Caco-2 (cell line): ENCODE measurements around the gene AGGF1. TPM values are rescaled to one million over a fixed set of nuclear protein-coding genes. Genes with fewer than 3 reads are reported as not detected.

Source experiments
- BruUV-seq: library from RNA; stranded (reverse); fragments of 400-500 nt; replicated peaks from 2 replicates; lab custom pipeline; 2021; lab: Mats Ljungman, UMichigan
- CTCF ChIA-PET: fragments of 300-600 bp; sonication (Branson Sonifier 250); formaldehyde crosslinking; loops from one replicate; lab custom pipeline; 2022; ENCODE audit warnings: antibody characterized with exemption; lab: Charles Lee
- POLR2A ChIA-PET: fragments of 300-600 bp; sonication (Branson Sonifier 250); formaldehyde crosslinking; loops from one replicate; lab custom pipeline; 2022; ENCODE audit warnings: antibody characterized with exemption; lab: Charles Lee
- DNase-seq, 2 experiments: peaks; one replicate each; pipeline versions ENCODE4 v3.0.0 to v3.0.0-alpha.2; 2020 to 2022
- H3K27me3 ChIP-seq: replicated peaks from 2 replicates; pipeline ENCODE4 v1.6.0; 2011; ENCODE audit warnings: low read length; ENCODE audit not compliant: control insufficient read depth, insufficient read depth
- H3K36me3 ChIP-seq: 2 replicates; pipeline ENCODE4 v1.5.1; 2011; ENCODE audit warnings: low read length; ENCODE audit not compliant: control insufficient read depth, insufficient read depth
- H3K4me1 ChIP-seq: fragments of 250-450 bp; sonication (Bioruptor Pico); 2 replicates; pipeline ENCODE4 v1.5.1; 2020; ENCODE audit warnings: mild to moderate bottlenecking
- H3K4me3 ChIP-seq: 2 replicates; pipeline ENCODE4 v1.5.1; 2011; ENCODE audit warnings: low read depth, mild to moderate bottlenecking, control low read depth, low read length
- H3K9me3 ChIP-seq: fragments of 250-450 bp; sonication (Bioruptor Pico); 2 replicates; pipeline ENCODE4 v1.5.1; 2020; ENCODE audit warnings: mild to moderate bottlenecking, moderate library complexity
- H3K27ac Mint-ChIP-seq: one replicate; pipeline ENCODE4 v1.8.0; 2022; ENCODE audit warnings: mixed read lengths; ENCODE audit not compliant: unreplicated experiment
- H3K27me3 Mint-ChIP-seq: one replicate; pipeline ENCODE4 v1.8.0; 2022; ENCODE audit warnings: mixed read lengths; ENCODE audit not compliant: insufficient read depth, unreplicated experiment
- H3K36me3 Mint-ChIP-seq: one replicate; pipeline ENCODE4 v1.8.0; 2022; ENCODE audit warnings: mild to moderate bottlenecking, mixed read lengths; ENCODE audit not compliant: insufficient read depth, unreplicated experiment
- H3K4me1 Mint-ChIP-seq: one replicate; pipeline ENCODE4 v1.8.0; 2022; ENCODE audit warnings: low read depth, mixed read lengths; ENCODE audit not compliant: unreplicated experiment
- H3K4me3 Mint-ChIP-seq: one replicate; pipeline ENCODE4 v1.8.0; 2022; ENCODE audit warnings: mild to moderate bottlenecking, moderate library complexity, mixed read lengths; ENCODE audit not compliant: unreplicated experiment
- H3K9me3 Mint-ChIP-seq: one replicate; pipeline ENCODE4 v1.8.0; 2022; ENCODE audit warnings: mixed read lengths; ENCODE audit not compliant: unreplicated experiment
- CTCF ChIP-seq, 2 experiments: fragments of 200-600 bp in 1 of 2; IDR thresholded peaks; 1 replicate in 1 of 2; 2 replicates in 1 of 2; pipeline versions ENCODE4 v1.5.1 to v1.8.0; 2011 to 2022; ENCODE audit warnings: antibody characterized with exemption in 1 of 2, control low read depth in 1 of 2, inconsistent platforms in 1 of 2, low read depth in 1 of 2, low read length in 1 of 2, mild to moderate bottlenecking in 1 of 2, moderate library complexity in 1 of 2; ENCODE audit not compliant: insufficient read depth in 1 of 2, severe bottlenecking in 1 of 2, unreplicated experiment in 1 of 2
- intact Hi-C: fragments of 100-400 bp; cut with micrococcal nuclease; formaldehyde crosslinking; loops from one replicate; pipeline ENCODE4 v1.10.0; 2022; ENCODE audit not compliant: unreplicated experiment
- total RNA-seq: library from RNA; stranded (reverse); gene quantifications from 2 replicates; pipeline ENCODE4 v1.2.3, GENCODE V29; 2022

Gene AGGF1
- total RNA-seq, 1 experiment from 2014 or later = 20.2 TPM

- no peaks in the 10 kb centered on the region for H3K4me1 Mint-ChIP-seq
- DNase-seq = no peak
- no peaks in the 10 kb centered on the region for H3K9me3 Mint-ChIP-seq
- Histone ChIP-seq H3K4me1 (no peaks in the 10 kb centered on the region), H3K36me3 (no peaks in the 10 kb centered on the region), H3K4me3 (no peak overlapping the region), H3K27me3 (no peaks in the 10 kb centered on the region), H3K9me3 (no peaks in the 10 kb centered on the region)
- H3K36me3 Mint-ChIP-seq = no peaks in the 10 kb centered on the region
- ChIA-PET CTCF (no interaction called here), POLR2A (no interaction called here)
- H3K4me3 Mint-ChIP-seq = no peak overlapping the region
- TF ChIP-seq CTCF (IDR thresholded peaks at IDR 0.05; ENCODE audit: insufficient read depth in 1 of 2, low read depth in 1 of 2, low read length in 1 of 2, severe bottlenecking in 1 of 2, unreplicated experiment in 1 of 2) = no peak
- intact Hi-C loops = no loop called here
- no peak overlapping the region for H3K27ac Mint-ChIP-seq
- no peaks in the 10 kb centered on the region for H3K27me3 Mint-ChIP-seq
- no TSS peak for BruUV-seq
Measured at GRCh38 chr5:77095189-77095588, 65.0 kb downstream of the AGGF1 start.

GRCh38 chr5:77101298-77101697 lies 71.1 kb downstream of the AGGF1 start:
- no peak for DNase-seq
- intact Hi-C loops = no loop called here
- no peaks in the 10 kb centered on the region for H3K9me3 ChIP-seq
- Mint-ChIP-seq H3K4me1 (no peaks in the 10 kb centered on the region), H3K27me3 (no peaks in the 10 kb centered on the region), H3K9me3 (no peaks in the 10 kb centered on the region), H3K27ac (no peak overlapping the region), H3K36me3 (no peaks in the 10 kb centered on the region), H3K4me3 (no peak overlapping the region)
- ChIA-PET POLR2A (no interaction called here), CTCF (no interaction called here)
- no peak for TF ChIP-seq CTCF (IDR thresholded peaks at IDR 0.05; ENCODE audit: insufficient read depth in 1 of 2, low read depth in 1 of 2, low read length in 1 of 2, severe bottlenecking in 1 of 2, unreplicated experiment in 1 of 2)
- no TSS peak for BruUV-seq
- no peak overlapping the region for H3K4me3 ChIP-seq
- H3K27me3 ChIP-seq = no peaks in the 10 kb centered on the region
- no peaks in the 10 kb centered on the region for H3K4me1 ChIP-seq
- H3K36me3 ChIP-seq = no peaks in the 10 kb centered on the region

GRCh38 chr5:77102549-77102948 lies 72.3 kb downstream of the AGGF1 start:
- Mint-ChIP-seq H3K27me3 (no peaks in the 10 kb centered on the region), H3K4me1 (no peaks in the 10 kb centered on the region), H3K9me3 (no peaks in the 10 kb centered on the region), H3K4me3 (no peak overlapping the region), H3K36me3 (no peaks in the 10 kb centered on the region), H3K27ac (no peak overlapping the region)
- no TSS peak for BruUV-seq
- ChIA-PET CTCF (no interaction called here), POLR2A (no interaction called here)
- Histone ChIP-seq H3K9me3 (no peaks in the 10 kb centered on the region), H3K36me3 (no peaks in the 10 kb centered on the region), H3K4me3 (no peak overlapping the region), H3K4me1 (no peaks in the 10 kb centered on the region), H3K27me3 (no peaks in the 10 kb centered on the region)
- intact Hi-C loops = no loop called here
- TF ChIP-seq CTCF (IDR thresholded peaks at IDR 0.05; ENCODE audit: insufficient read depth in 1 of 2, low read depth in 1 of 2, low read length in 1 of 2, severe bottlenecking in 1 of 2, unreplicated experiment in 1 of 2) = no peak
- DNase-seq = no peak
